Bone marrow (tissue), 2 donors: ENCODE results near the gene FOXF2.
"Not testable (repeated sequence)": the region's sequence is repeated elsewhere in the genome, so short reads cannot be mapped to it uniquely, and the experiment has no call there.

Experiments
- DNase-seq, 2 donors: peaks; one replicate each; lab custom pipeline; 2025; lab: John Stamatoyannopoulos, UW

The FOXF2 gene

DNA sequence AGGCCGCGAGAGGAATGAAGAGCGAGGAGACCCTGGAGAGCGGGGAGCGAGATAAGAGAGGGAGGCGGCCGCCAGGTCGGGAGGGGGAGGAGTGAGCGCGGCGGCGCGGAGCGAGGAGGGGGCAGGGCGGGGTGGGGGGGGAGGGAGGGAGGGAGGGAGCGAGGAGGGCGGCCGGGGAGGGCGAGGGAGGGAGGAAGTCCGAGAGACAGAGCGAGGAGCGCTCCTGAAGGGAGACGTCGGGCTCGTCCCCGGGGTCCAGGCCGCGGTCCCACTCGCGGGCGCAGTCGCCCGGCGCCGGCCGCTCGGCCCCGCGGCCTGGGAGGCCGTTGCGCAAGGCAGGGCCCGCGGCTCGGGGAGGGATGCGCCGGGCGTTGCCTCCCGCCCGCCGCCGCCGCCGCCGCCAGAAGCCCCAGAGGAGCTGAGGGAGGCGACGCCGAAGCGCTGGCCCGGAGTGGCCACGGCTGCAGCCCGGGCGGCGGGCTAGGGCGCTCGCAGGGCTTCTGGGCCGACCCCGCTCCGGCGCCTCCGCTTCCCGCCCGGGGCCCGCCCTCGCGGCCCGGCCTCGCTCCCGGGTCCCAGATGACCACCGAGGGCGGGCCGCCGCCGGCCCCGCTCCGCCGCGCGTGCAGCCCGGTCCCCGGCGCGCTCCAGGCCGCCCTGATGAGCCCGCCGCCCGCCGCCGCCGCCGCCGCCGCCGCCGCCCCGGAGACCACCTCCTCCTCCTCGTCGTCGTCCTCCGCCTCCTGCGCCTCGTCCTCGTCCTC is at the start of gene FOXF2:
TSS of gene FOXF2 (plus strand) at position 208 of the 764 bp plus-strand sequence. CDS start at position 580, 372 bp downstream.
- no peak for DNase-seq

- no peak for DNase-seq
Observed at GRCh38 chr6:1346101-1346500, 43.3 kb upstream of the FOXF2 start.

GRCh38 chr6:1346558-1347091 is 42.8 kb upstream of the FOXF2 start:
- DNase-seq = no peak

GRCh38 chr6:1347161-1347560 is 42.2 kb upstream of the FOXF2 start:
- no peak for DNase-seq

DNA sequence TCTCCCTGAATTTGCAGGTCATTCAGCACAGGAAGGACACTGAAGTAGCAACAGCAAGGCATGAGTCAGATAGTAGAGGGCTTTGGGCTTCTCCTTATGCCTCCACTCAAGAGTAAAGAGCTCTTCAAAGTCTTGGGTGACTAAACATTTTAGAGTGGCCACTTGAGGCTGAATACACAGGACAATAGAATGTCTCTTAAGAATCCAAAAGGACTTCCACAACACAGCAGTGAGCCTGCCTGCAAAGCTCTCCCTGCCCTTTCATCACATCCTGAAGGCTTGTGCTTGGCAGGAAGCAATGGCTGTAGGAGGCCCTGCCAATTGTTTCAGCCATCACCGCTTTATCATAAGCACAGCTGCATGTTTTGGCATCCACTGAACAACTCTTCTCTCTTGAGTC is 40.7 kb upstream of the FOXF2 start:
- no peak for DNase-seq

DNA sequence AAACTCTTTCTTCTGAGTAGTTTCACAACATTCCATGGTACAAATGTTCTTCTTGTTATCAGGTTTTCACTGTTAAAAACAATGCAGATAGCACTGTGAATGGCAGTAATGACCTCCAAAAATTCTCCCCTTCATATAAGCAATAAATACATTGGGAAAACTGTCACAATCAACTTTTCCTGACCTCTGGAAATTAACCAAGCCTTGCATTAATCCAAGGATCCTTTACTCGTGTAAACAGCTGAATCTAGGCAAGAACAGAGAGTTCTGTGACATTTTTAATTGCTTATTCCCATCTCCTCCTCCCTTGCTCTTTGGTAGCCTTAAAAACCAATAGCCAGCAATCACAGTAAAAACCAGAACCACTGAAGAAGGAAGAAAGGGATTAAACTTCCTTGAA is 39.7 kb upstream of the FOXF2 start:
- no peak for DNase-seq

GRCh38 chr6:1351381-1352008 is 37.9 kb upstream of the FOXF2 start:
- no peak for DNase-seq

DNA sequence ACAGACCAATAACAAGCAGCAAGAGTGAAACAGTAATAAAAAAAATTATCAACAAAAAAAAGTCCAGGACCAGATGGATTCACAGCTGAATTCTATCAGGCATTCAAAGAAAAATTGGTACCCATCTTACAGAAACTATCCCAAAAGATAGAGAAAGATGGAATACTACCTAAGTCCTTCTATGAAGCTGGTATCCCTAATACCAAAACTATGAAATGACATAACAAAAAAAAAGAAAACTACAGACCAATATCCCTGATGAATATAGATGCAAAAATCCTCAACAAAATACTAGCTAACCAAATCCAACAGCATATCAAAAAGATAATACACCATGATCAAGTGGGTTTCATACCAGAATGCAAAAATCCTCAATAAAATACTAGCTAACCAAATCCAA is 34.3 kb upstream of the FOXF2 start:
- not testable (repeated sequence) for DNase-seq

- not testable (repeated sequence) for DNase-seq
Observed at GRCh38 chr6:1361717-1362116, 27.7 kb upstream of the FOXF2 start.

DNA sequence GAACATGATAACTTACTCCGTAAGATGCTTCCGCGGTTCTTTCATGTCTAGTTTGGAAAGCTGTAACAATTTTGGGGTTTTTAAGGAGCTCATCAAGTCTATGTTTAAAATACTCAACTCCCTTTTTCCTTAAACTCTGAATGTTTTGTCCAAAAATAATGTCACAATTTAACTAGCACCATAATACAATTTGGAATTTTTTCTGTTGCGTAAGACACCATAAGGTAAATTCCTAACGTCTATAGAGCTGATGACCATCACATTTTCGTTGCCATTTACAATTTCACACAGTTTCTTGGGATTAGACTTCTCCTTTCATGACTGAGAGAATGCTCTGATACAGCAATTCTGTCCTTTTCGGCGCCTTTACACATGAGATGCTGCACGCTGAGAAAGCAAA is 26.7 kb upstream of the FOXF2 start:
- no peak for DNase-seq

- DNase-seq = no peak
Observed at GRCh38 chr6:1363298-1363697, 26.1 kb upstream of the FOXF2 start.

GRCh38 chr6:1363729-1364572 is 25.4 kb upstream of the FOXF2 start:
- no peak for DNase-seq

DNA sequence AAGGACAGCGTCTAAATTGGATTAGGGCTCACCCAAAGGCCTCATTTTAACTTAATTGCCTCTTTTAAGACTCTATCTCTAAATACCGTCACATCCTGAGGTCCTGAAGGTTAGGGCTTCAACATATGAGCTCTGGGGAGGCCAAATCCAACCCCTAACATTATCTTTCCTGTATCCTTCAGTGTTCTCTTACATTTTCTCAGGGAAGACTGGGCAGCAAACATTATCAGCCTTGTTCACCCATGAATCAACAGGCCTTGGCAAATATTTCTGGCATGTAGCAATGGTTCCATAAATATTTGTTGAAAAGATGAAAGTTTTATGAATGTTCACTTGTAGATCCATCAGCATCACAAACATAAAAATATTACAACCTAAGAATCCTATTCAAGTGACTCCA is 24.6 kb upstream of the FOXF2 start:
- DNase-seq = no peak

DNA sequence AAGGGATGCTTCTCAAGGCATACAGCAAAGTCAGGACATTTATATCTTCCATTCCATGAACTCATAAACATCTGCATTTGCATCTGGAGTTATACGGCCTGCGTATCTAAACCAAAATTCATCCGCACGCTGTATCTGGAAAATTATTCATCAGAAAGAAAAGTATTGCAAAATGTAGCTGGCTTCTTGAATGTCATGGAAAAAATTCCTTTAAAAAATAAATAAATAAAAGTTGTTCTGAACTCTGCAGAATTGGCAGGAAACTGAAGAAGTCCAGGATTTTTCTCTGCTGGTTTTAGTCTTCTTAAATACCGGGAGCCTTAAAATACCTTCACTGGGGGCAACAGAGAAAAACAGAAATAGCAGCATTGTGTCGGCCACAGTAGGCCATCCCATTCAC is 23.7 kb upstream of the FOXF2 start:
- no peak for DNase-seq

DNA sequence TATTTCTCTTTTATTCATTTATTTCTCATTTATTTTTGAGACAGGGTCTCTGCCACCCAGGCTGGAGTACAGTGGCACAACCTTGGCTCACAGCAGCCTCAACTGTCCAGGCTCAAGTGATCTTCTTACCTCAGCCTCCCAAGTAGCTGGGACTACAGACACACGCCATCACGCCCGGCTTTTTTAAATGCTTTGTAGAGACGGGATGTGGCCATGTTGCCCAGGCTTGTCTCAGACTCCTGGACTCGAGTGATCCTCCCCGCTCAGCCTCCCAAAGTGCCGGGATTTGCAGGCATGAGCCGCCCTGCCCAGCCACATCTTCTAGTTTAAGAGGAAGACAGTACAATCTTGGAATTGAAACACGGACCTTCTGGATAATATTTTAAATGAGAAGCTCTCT is 21.6 kb upstream of the FOXF2 start:
- no peak for DNase-seq

- no peak for DNase-seq
Observed at GRCh38 chr6:1368940-1369339, 20.4 kb upstream of the FOXF2 start.

DNA sequence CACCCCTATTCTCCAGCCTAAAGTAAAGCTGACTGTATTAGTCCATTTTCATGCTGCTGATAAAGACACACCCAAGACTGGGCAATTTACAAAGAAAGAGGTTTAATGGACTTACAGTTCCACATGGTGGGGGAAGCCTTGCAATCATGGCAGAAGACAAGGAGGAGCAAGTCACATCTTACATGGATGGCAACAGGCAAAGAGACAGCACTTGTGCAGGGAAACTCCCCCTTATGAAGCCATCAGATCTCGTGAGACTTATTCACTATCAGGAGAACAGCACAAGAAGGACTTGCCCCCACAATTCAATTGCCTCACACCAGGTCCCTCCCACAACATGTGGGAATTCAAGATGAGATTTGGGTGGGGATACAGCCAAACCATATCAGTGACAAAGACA is 19.7 kb upstream of the FOXF2 start:
- DNase-seq = not testable (repeated sequence)

GRCh38 chr6:1371933-1372332 is 17.4 kb upstream of the FOXF2 start:
- DNase-seq = no peak

DNA sequence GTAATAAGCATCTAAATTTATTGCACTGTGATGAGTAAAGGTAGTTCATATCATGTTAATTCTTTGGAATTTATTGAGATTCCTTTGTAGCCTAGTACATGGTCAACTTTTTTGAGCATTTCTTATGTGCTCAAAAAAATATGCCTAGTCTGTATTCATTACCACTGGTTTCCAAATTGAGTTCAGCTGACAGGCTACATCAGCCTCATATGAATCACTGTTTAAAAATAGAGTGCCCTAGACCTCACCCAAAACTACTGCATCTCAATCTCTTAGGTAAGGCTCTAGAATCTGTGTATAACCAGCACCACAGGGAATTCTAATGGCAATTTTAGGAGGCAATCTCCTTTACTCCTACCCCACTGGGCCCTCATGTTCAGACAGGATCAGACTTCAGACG is 16.7 kb upstream of the FOXF2 start:
- DNase-seq = no peak

DNA sequence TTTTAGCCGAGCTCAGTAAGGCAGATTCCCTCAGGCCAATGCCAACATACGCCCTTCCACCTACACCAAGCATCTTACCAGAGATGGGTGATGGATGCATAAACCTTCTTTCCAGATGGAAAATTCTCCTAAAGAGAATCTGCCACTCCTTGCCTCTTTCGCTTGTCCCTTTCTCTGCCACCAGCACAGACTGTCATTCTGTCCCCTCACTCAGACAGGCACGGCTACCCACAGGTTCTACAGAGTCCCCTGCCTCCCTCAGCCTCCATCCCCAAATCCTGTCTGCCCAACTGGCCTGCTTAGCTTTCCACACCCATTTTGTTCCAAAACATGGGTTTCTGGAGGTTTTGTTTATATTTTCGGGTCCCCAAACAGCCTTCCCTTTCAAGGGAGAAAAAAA is 12.7 kb upstream of the FOXF2 start:
- no peak for DNase-seq

DNA sequence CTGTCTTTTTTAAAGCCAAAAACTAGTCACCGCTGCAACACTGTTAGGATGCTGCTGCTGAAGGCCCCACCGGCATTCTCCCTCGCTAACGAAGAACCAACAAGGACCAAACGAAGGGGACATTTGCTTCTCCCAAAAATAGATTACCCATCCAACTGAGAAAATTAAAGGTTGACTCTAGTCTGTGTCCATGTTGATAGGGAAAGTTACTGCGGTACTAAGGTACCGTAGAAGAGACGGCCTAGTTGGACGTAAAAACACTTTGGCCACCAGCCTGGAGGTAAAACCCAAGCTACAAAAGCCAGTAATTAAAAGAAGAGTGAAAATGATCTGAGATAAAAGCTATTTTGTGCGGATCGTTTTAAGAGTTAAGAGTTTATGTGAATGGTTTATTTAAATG is 11.8 kb upstream of the FOXF2 start:
- DNase-seq = no peak
